GM12878 (cell line): Measurements from ENCODE around the gene NNMT.

ENCODE experiments used
- BRCA1 ChIP-seq: IDR thresholded peaks from 2 replicates; pipeline ENCODE4 v1.6.1; 2011; ENCODE audit warnings: low read depth, low read length, improper control_type of control experiment
- CHD2 ChIP-seq: IDR thresholded peaks from 2 replicates; pipeline ENCODE4 v1.6.1; 2011; ENCODE audit warnings: low read depth, low read length, improper control_type of control experiment, borderline replicate concordance
- CTCF ChIP-seq, 3 experiments: IDR thresholded peaks in 2 of 3; conservative IDR thresholded peaks in 1 of 3; 2 replicates each; pipeline ENCODE4 v1.5.1; 2011; ENCODE audit warnings: low read depth in 3 of 3, low read length in 3 of 3, mild to moderate bottlenecking in 3 of 3, control low read depth in 2 of 3, moderate library complexity in 2 of 3, inconsistent platforms in 1 of 3, mixed read lengths in 1 of 3; ENCODE audit not compliant: control insufficient read depth in 2 of 3, insufficient read depth in 1 of 3; ENCODE audit errors: extremely low read depth in 1 of 3
- POLR2A ChIP-seq: IDR thresholded peaks from 2 replicates; pipeline ENCODE4 v1.6.1; 2011; ENCODE audit warnings: low read depth, mild to moderate bottlenecking, low read length
- SP1 ChIP-seq: IDR thresholded peaks from one replicate; pipeline ENCODE4 v1.6.1; 2011; ENCODE audit warnings: low read depth, low read length

- TF ChIP-seq BRCA1 (no peak), POLR2A (no peak), CTCF (IDR thresholded peaks at IDR 0.05 in 2 of 3, conservative IDR thresholded peaks at IDR 0.05 in 1 of 3; ENCODE audit: control insufficient read depth in 2 of 3, extremely low read depth in 1 of 3, insufficient read depth in 1 of 3, low read depth in 3 of 3, low read length in 3 of 3) (no peak), SP1 (no peak), CHD2 (no peak)
Observed at GRCh38 chr11:114307524-114308203, 11.5 kb downstream of the NNMT start.
